ENCODE data around the gene SPTBN4. TPM values are rescaled to one million over a fixed set of nuclear protein-coding genes. Genes with fewer than 3 reads are reported as not detected.

SPTBN4 gene
- total RNA-seq, 1 donor from 2014 or later, result 0.53 TPM

DNA sequence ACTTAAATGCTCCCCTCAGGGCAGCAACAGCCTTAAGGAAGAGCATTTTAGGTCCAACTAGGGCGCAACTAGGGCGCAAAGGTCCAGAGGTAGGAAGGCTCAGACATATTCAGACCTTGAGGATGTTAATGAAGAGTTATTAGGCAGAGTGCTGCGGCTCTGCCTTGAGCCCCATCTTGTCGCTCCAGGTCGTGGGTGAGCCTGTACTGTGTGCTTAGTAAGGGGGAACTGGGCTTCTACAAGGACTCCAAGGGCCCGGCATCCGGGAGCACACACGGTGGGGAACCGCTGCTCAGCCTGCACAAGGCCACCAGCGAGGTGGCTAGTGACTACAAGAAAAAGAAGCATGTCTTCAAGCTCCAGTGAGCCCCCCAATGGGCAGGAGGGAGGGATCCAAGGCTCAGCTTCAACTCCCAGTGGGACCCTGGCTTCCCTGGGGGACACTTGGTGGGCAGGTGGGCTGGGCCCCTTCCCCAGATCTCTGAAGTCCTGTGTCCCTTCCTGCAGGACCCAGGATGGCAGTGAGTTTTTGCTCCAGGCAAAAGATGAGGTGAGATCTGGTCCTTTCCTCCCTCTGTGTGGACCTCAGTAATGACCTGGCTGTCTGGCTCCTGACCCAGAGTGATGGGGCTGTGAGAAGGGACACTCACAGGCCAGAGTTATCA, 105.2 kb downstream of the SPTBN4 start:
- DNase-seq (no peak), ATAC-seq (no peak)
- Histone ChIP-seq H3K36me3 (no peaks in the 10 kb centered on the region), H3K27ac (no peak overlapping the region), H3K4me1 (peaks cover 17% of the 10 kb centered on the region), H3K27me3 (ENCODE audit: low read depth) (peaks cover 18% of the 10 kb centered on the region), H3K9me3 (no peaks in the 10 kb centered on the region), H3K4me3 (no peak overlapping the region)
- intact Hi-C loops (cut with DNase I), result no loop called here
- TF ChIP-seq, protein P1, sequence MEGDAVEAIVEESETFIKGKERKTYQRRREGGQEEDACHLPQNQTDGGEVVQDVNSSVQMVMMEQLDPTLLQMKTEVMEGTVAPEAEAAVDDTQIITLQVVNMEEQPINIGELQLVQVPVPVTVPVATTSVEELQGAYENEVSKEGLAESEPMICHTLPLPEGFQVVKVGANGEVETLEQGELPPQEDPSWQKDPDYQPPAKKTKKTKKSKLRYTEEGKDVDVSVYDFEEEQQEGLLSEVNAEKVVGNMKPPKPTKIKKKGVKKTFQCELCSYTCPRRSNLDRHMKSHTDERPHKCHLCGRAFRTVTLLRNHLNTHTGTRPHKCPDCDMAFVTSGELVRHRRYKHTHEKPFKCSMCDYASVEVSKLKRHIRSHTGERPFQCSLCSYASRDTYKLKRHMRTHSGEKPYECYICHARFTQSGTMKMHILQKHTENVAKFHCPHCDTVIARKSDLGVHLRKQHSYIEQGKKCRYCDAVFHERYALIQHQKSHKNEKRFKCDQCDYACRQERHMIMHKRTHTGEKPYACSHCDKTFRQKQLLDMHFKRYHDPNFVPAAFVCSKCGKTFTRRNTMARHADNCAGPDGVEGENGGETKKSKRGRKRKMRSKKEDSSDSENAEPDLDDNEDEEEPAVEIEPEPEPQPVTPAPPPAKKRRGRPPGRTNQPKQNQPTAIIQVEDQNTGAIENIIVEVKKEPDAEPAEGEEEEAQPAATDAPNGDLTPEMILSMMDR (IDR thresholded peaks at IDR 0.05), result no peak

DNA sequence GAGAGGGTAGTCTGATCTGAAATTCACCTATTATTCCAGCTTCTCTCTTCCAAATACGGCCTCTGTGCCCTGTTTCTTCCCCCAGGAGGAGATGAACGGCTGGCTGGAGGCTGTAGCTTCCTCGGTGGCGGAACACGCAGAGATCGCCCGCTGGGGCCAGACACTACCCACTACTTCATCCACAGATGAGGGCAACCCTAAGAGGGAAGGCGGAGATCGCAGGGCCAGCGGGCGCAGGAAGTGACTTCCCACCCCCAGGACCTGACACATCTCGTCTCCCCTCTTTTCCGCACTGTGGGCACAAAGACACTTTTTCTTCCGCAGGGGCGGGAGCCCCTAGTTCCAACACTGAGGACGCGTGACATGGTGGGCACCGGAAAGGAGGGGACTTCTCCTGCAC, 108.5 kb downstream of the SPTBN4 start:
- no peak for DNase-seq
- peaks cover 12% of the 10 kb centered on the region for H3K36me3 ChIP-seq
- intact Hi-C loops (cut with DNase I), result no loop called here

GRCh38 chr19:40576151-40576584, 109.4 kb downstream of the SPTBN4 start:
- Histone ChIP-seq H3K4me1 (peaks cover 11% of the 10 kb centered on the region), H3K4me3 (peak overlapping the region; percentile 71), H3K36me3 (peaks cover 20% of the 10 kb centered on the region), H3K27me3 (ENCODE audit: low read depth) (no peaks in the 10 kb centered on the region), H3K27ac (peak overlapping the region; percentile 82), H3K9me3 (no peaks in the 10 kb centered on the region)
- DNase-seq (no peak), ATAC-seq (peak; percentile 1 to 16)
- TF ChIP-seq, protein P1 (IDR thresholded peaks at IDR 0.05), result no peak
- intact Hi-C loops (cut with DNase I), result no loop called here

More for the DNA sequence above, 108.5 kb downstream of the SPTBN4 start:
- Histone ChIP-seq H3K9me3 (no peaks in the 10 kb centered on the region), H3K27ac (no peak overlapping the region), H3K27me3 (ENCODE audit: low read depth) (no peaks in the 10 kb centered on the region), H3K4me3 (no peak overlapping the region), H3K4me1 (peaks cover 11% of the 10 kb centered on the region)
- TF ChIP-seq, protein P1 (IDR thresholded peaks at IDR 0.05), result no peak
- no peak for ATAC-seq

DNA sequence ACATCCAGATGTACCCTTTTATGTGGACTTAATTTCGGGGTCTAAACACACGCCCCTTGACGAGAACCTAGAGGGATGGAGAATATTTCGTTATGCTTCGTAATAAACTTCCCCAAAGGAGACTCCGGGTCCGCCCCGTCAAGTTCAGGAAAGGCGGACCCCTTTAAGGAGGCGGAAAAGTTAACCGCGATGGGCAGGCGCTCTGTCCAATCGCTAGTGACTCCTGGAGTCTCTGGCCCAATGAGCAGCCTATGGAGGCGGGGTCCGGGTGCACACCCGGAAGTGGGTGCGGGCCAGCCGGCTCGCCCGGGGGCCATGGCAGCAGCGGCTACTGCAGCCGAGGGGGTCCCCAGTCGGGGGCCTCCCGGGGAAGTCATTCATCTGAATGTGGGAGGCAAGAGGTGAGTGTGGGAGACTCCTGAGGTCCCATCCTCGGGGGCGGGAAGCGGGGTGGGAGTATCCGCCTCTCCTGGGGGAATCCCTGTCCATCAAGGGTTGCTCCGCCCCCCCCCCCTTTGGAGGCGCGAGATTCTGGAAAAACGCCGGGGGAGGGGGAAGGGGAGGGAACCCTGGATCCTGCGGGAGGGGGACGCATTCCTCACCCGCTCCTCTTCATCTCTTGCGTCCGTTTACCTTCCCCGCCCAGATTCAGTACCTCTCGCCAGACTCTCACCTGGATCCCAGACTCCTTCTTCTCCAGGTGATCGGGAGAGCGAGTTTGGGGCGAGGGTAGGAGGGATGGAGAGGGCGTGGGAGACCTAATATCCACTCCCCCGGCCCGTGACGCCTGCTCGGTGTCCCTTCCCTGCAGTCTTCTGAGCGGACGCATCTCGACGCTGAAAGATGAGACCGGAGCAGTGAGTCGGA, 110.0 kb downstream of the SPTBN4 start, which contains the start of gene SHKBP1:
SHKBP1 (plus strand) TSS at position 289 of the 867 bp plus-strand sequence; CDS start at position 316, 27 bp downstream.
- peak; percentile 97 to 99 for ATAC-seq
- Histone ChIP-seq H3K36me3 (peaks cover 27% of the 10 kb centered on the region), H3K4me1 (peaks cover 11% of the 10 kb centered on the region), H3K4me3 (peak within 1 kb of the TSS; percentile 71), H3K27me3 (ENCODE audit: low read depth) (no peaks in the 10 kb centered on the region), H3K27ac (peak within 1 kb of the TSS; percentile 82), H3K9me3 (no peaks in the 10 kb centered on the region)
- TF ChIP-seq, protein P1 (IDR thresholded peaks at IDR 0.05), result no peak
- DNase-seq, result peak; percentile 94
- intact Hi-C loops (cut with DNase I), result no loop called here

- Histone ChIP-seq H3K36me3 (peaks cover 44% of the 10 kb centered on the region), H3K4me3 (no peak overlapping the region), H3K9me3 (no peaks in the 10 kb centered on the region), H3K4me1 (peaks cover 11% of the 10 kb centered on the region), H3K27me3 (ENCODE audit: low read depth) (no peaks in the 10 kb centered on the region), H3K27ac (no peak overlapping the region)
- DNase-seq (no peak), ATAC-seq (no peak)
- intact Hi-C loops (cut with DNase I), result no loop called here
- TF ChIP-seq, protein P1 (IDR thresholded peaks at IDR 0.05), result no peak
These were observed 111.7 kb downstream of the SPTBN4 start for GRCh38 chr19:40578442-40578908.
